ENCODE measurements around the gene MZF1.

The MZF1 gene

DNA sequence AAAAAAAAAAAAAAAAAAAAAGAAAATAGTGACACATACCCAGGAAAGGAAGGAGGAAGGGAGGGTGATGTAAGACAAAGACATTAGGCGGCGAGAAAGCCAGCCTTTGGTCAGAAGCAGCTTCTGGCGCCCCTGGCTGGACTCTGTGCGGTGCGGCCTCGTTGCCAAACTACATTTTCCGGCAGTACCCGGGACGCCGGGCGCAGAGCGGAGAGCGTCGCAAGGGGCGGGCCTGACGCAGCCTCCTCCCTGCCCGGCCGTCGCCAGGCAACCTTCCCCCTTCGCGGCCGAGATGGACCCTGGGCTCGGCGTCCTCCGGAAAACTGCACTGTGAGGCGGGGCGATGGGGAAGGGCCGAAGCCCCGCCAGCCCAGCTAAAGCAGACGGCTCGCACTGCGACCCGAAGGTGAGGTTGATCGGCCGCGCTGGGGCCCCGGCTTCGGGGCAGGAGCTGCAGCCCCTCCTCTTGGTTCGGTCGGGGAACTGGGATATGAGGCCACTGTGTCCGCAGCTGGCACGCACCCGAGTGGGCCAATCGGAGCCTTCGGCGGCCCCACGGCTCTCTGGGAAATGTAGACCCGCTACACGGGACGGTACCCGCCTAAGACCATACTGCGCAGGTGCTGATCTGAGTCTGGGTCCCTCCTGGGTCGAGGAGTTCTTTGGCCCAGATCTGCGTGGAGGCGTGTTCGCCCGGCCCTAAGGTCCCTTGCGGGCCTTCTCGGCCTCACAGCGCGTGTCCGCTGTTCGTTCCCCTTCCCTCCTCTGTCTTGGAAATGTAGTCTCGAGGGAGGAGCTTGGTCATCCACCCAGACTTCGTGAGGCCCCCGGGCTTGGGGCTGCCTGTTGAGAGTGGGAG is 2.3 kb upstream of the MZF1 start:
- no peaks in the 10 kb centered on the region for H3K27me3 ChIP-seq (replicated peaks in 2 of 5; ENCODE audit: control insufficient read depth in 4 of 5, insufficient read depth in 5 of 5, low read length in 4 of 5)
- under 1% methylated on average over 61 of the region's 66 CpGs for WGBS (ENCODE audit: insufficient coverage)
- peak; percentile 92 to 95 (median 94) for DNase-seq
- H3K4me1 ChIP-seq (ENCODE audit: control extremely low read depth in 1 of 4, control insufficient read depth in 4 of 4, insufficient read depth in 4 of 4, low read length in 3 of 4), result peaks cover 8 to 32% (median 30%) of the 10 kb centered on the region in 4 experiments
- no peaks in the 10 kb centered on the region for H3K9me3 ChIP-seq (ENCODE audit: control extremely low read depth in 1 of 5, control insufficient read depth in 4 of 5, insufficient read depth in 2 of 5, low read depth in 1 of 5, low read length in 4 of 5)
- H3K27ac ChIP-seq (ENCODE audit: insufficient read depth in 1 of 2, low read depth in 1 of 2, low read length in 2 of 2, poor library complexity in 1 of 2, severe bottlenecking in 2 of 2), result peak overlapping the region; percentile 94 to 95
- CTCF ChIA-PET, result interaction anchor here (0.6 to 8.4 kb wide), 7 partner anchors 14 to 62 kb away, joined by 3 to 139 read pairs (median 5); partner anchors contain the start of genes CHMP2A and ZBTB45
- POLR2A ChIA-PET, result interaction anchor here (0.9 to 1.9 kb wide), 5 partner anchors 13 to 55 kb away, joined by 3 to 11 read pairs (median 5); partner anchors contain the start of genes CHMP2A, TRIM28, UBE2M and ZBTB45
- H3K4me3 ChIP-seq (ENCODE audit: control insufficient read depth in 1 of 7, extremely low read depth in 1 of 7, insufficient read depth in 4 of 7, low read depth in 2 of 7, low read length in 6 of 7), result peak overlapping the region; percentile 39 to 86 (median 74)
- peaks cover 0 to 14% (median 11%) of the 10 kb centered on the region in 4 experiments for H3K36me3 ChIP-seq (ENCODE audit: control insufficient read depth in 4 of 4, insufficient read depth in 4 of 4, low read length in 3 of 4)

- DNase-seq, result no peak
- H3K27me3 ChIP-seq (replicated peaks in 2 of 5; ENCODE audit: control insufficient read depth in 4 of 5, insufficient read depth in 5 of 5, low read length in 4 of 5), result no peaks in the 10 kb centered on the region
- 1% methylated on average over 20 of the region's 20 CpGs for WGBS (ENCODE audit: insufficient coverage)
- H3K4me3 ChIP-seq (ENCODE audit: control insufficient read depth in 1 of 7, extremely low read depth in 1 of 7, insufficient read depth in 4 of 7, low read depth in 2 of 7, low read length in 6 of 7), result peak overlapping the region; percentile 36 to 89 (median 81)
- peak overlapping the region; percentile 95 to 96 for H3K27ac ChIP-seq (ENCODE audit: insufficient read depth in 1 of 2, low read depth in 1 of 2, low read length in 2 of 2, poor library complexity in 1 of 2, severe bottlenecking in 2 of 2)
- H3K36me3 ChIP-seq (ENCODE audit: control insufficient read depth in 4 of 4, insufficient read depth in 4 of 4, low read length in 3 of 4), result peaks cover 0 to 29% (median 20%) of the 10 kb centered on the region in 4 experiments
- CTCF ChIA-PET, result interaction anchor here (8.4 kb wide), 1 partner anchor 55 kb away, joined by 139 read pairs; the partner anchor contains the start of gene ZBTB45
- POLR2A ChIA-PET, result no interaction called here
- H3K9me3 ChIP-seq (ENCODE audit: control extremely low read depth in 1 of 5, control insufficient read depth in 4 of 5, insufficient read depth in 2 of 5, low read depth in 1 of 5, low read length in 4 of 5), result no peaks in the 10 kb centered on the region
- peaks cover 8 to 32% (median 30%) of the 10 kb centered on the region in 4 experiments for H3K4me1 ChIP-seq (ENCODE audit: control extremely low read depth in 1 of 4, control insufficient read depth in 4 of 4, insufficient read depth in 4 of 4, low read length in 3 of 4)
Measured at GRCh38 chr19:58573658-58574164, 576 bp upstream of the MZF1 start.

GRCh38 chr19:58572026-58572817 is 913 bp downstream of the MZF1 start:
- whole genome bisulfite sequencing (ENCODE audit: insufficient coverage), result 41% methylated on average over 23 of the region's 24 CpGs
- H3K9me3 ChIP-seq (ENCODE audit: control extremely low read depth in 1 of 5, control insufficient read depth in 4 of 5, insufficient read depth in 2 of 5, low read depth in 1 of 5, low read length in 4 of 5), result no peaks in the 10 kb centered on the region
- H3K4me3 ChIP-seq (ENCODE audit: control insufficient read depth in 1 of 7, extremely low read depth in 1 of 7, insufficient read depth in 4 of 7, low read depth in 2 of 7, low read length in 6 of 7), result peak overlapping the region; percentile 63 to 89 (median 81)
- ChIA-PET CTCF (interaction anchor here (0.8 to 3.2 kb wide), 3 partner anchors 15 to 52 kb away, joined by 3 to 13 read pairs (median 3); partner anchors contain the start of gene ZBTB45), POLR2A (interaction anchor here (0.6 to 1.6 kb wide), 3 partner anchors 10 to 35 kb away, joined by 3 to 4 read pairs (median 3); partner anchors contain the start of gene UBE2M)
- H3K36me3 ChIP-seq (ENCODE audit: control insufficient read depth in 4 of 4, insufficient read depth in 4 of 4, low read length in 3 of 4), result peaks cover 2 to 35% (median 19%) of the 10 kb centered on the region in 4 experiments
- DNase-seq, result no peak
- H3K4me1 ChIP-seq (ENCODE audit: control extremely low read depth in 1 of 4, control insufficient read depth in 4 of 4, insufficient read depth in 4 of 4, low read length in 3 of 4), result peaks cover 8 to 32% (median 30%) of the 10 kb centered on the region in 4 experiments
- no peaks in the 10 kb centered on the region for H3K27me3 ChIP-seq (replicated peaks in 2 of 5; ENCODE audit: control insufficient read depth in 4 of 5, insufficient read depth in 5 of 5, low read length in 4 of 5)
- peak overlapping the region; percentile 95 to 96 for H3K27ac ChIP-seq (ENCODE audit: insufficient read depth in 1 of 2, low read depth in 1 of 2, low read length in 2 of 2, poor library complexity in 1 of 2, severe bottlenecking in 2 of 2)

GRCh38 chr19:58571575-58571947 is 1.6 kb downstream of the MZF1 start:
- H3K36me3 ChIP-seq (ENCODE audit: control insufficient read depth in 4 of 4, insufficient read depth in 4 of 4, low read length in 3 of 4), result peaks cover 2 to 39% (median 21%) of the 10 kb centered on the region in 4 experiments
- WGBS (ENCODE audit: insufficient coverage), result 100% methylated on average over 5 of the region's 8 CpGs
- DNase-seq, result no peak
- no peaks in the 10 kb centered on the region for H3K27me3 ChIP-seq (replicated peaks in 2 of 5; ENCODE audit: control insufficient read depth in 4 of 5, insufficient read depth in 5 of 5, low read length in 4 of 5)
- POLR2A ChIA-PET, result interaction anchor here (0.6 to 1.6 kb wide), 2 partner anchors 9 to 13 kb away, joined by 3 to 4 read pairs; partner anchors contain the start of gene UBE2M
- no peaks in the 10 kb centered on the region for H3K9me3 ChIP-seq (ENCODE audit: control extremely low read depth in 1 of 5, control insufficient read depth in 4 of 5, insufficient read depth in 2 of 5, low read depth in 1 of 5, low read length in 4 of 5)
- H3K27ac ChIP-seq (ENCODE audit: insufficient read depth in 1 of 2, low read depth in 1 of 2, low read length in 2 of 2, poor library complexity in 1 of 2, severe bottlenecking in 2 of 2), result no peak overlapping the region
- peak overlapping the region in 1 of 7 experiments; percentile 81 for H3K4me3 ChIP-seq (ENCODE audit: control insufficient read depth in 1 of 7, extremely low read depth in 1 of 7, insufficient read depth in 4 of 7, low read depth in 2 of 7, low read length in 6 of 7)
- peaks cover 8 to 32% (median 30%) of the 10 kb centered on the region in 4 experiments for H3K4me1 ChIP-seq (ENCODE audit: control extremely low read depth in 1 of 4, control insufficient read depth in 4 of 4, insufficient read depth in 4 of 4, low read length in 3 of 4)
- CTCF ChIA-PET, result interaction anchor here (0.8 to 3.2 kb wide), 3 partner anchors 10 to 51 kb away, joined by 3 to 13 read pairs (median 5); partner anchors contain the start of gene ZBTB45

- no peaks in the 10 kb centered on the region for H3K27me3 ChIP-seq (replicated peaks in 2 of 5; ENCODE audit: control insufficient read depth in 4 of 5, insufficient read depth in 5 of 5, low read length in 4 of 5)
- 95% methylated on average over 22 of the region's 25 CpGs for WGBS (ENCODE audit: insufficient coverage)
- H3K9me3 ChIP-seq (ENCODE audit: control extremely low read depth in 1 of 5, control insufficient read depth in 4 of 5, insufficient read depth in 2 of 5, low read depth in 1 of 5, low read length in 4 of 5), result no peaks in the 10 kb centered on the region
- DNase-seq, result no peak
- no peak overlapping the region for H3K4me3 ChIP-seq (ENCODE audit: control insufficient read depth in 1 of 7, extremely low read depth in 1 of 7, insufficient read depth in 4 of 7, low read depth in 2 of 7, low read length in 6 of 7)
- ChIA-PET CTCF (interaction anchor here (0.7 to 3.2 kb wide), 4 partner anchors 10 to 51 kb away, joined by 3 to 13 read pairs (median 4); partner anchors contain the start of genes CHMP2A and ZBTB45), POLR2A (interaction anchor here (0.6 to 0.7 kb wide), 2 partner anchors 8 to 12 kb away, joined by 3 read pairs; partner anchors contain the start of gene UBE2M)
- peaks cover 2 to 39% (median 23%) of the 10 kb centered on the region in 4 experiments for H3K36me3 ChIP-seq (ENCODE audit: control insufficient read depth in 4 of 4, insufficient read depth in 4 of 4, low read length in 3 of 4)
- H3K27ac ChIP-seq (ENCODE audit: insufficient read depth in 1 of 2, low read depth in 1 of 2, low read length in 2 of 2, poor library complexity in 1 of 2, severe bottlenecking in 2 of 2), result no peak overlapping the region
- peaks cover 6 to 30% (median 28%) of the 10 kb centered on the region in 4 experiments for H3K4me1 ChIP-seq (ENCODE audit: control extremely low read depth in 1 of 4, control insufficient read depth in 4 of 4, insufficient read depth in 4 of 4, low read length in 3 of 4)
Measured at GRCh38 chr19:58570770-58571574, 2.2 kb downstream of the MZF1 start.

All from common myeloid progenitor, CD34-positive (primary cell).